HUES6 (cell line): Measurements from ENCODE around the gene PTPRCAP.

Source experiments
- H3K27ac ChIP-seq: 2 replicates; pipeline ENCODE4 v1.7.0; 2013; ENCODE audit warnings: low read depth, mild to moderate bottlenecking, low read length, inconsistent platforms
- H3K27me3 ChIP-seq: 2 replicates; pipeline ENCODE4 v1.6.1; 2013; ENCODE audit warnings: low read length; ENCODE audit not compliant: control insufficient read depth, insufficient read depth
- H3K36me3 ChIP-seq: 2 replicates; pipeline ENCODE4 v1.6.1; 2013; ENCODE audit warnings: low read length; ENCODE audit not compliant: control insufficient read depth, insufficient read depth
- H3K4me1 ChIP-seq: 2 replicates; pipeline ENCODE4 v1.6.1; 2013; ENCODE audit warnings: low read length; ENCODE audit not compliant: control insufficient read depth, insufficient read depth
- H3K4me3 ChIP-seq: 2 replicates; pipeline ENCODE4 v1.5.1; 2013; ENCODE audit warnings: low read depth, low read length
- H3K9ac ChIP-seq: one replicate; pipeline ENCODE4 v1.6.1; 2013; ENCODE audit warnings: mild to moderate bottlenecking, low read length
- H3K9me3 ChIP-seq: 2 replicates; pipeline ENCODE4 v1.6.1; 2013; ENCODE audit warnings: low read depth, low read length; ENCODE audit not compliant: control insufficient read depth, insufficient read depth

The PTPRCAP gene

DNA sequence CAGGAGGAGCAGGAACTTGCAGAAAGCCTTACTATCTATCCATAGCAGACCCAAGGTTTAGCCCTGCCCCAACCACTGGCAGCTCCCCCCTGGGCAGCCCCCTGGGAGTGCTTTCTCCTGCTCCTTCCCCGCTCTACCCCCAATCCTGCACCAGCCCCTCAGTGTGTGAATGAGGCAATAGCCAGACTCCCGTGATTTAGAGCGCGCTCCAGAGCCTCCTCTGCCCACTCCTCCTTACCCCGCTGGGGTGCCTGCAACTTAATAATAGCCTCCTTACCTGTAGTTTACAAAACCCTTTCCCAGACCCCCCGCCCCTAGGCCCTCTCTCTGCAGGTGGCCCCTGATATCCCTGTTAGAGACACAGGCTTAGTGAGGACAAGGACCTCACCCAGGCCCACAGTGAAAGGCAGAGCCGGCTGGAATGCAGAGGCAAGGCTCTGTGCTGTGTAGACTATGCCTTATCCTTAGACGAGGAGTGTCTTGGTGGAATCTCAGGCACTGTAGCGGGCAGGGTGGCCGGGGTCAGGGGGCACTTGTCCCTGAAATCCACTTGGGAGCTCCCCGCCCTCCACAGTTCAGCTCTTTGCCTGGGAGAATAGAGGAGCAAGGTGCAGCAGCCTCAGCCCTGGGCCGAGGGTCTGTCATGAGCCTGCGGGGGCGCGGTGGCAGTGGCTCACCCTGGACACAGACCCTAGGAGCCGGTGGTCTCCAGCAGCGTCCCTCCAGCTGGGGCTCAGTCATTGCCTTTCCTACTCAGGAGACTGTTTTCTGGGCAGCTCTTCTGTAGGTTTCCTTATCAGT, 26.3 kb downstream of the PTPRCAP start:
- Histone ChIP-seq H3K4me1 (peaks cover 21% of the 10 kb centered on the region), H3K36me3 (no peaks in the 10 kb centered on the region), H3K27ac (no peak overlapping the region)

GRCh38 chr11:67410369-67410831, 27.1 kb downstream of the PTPRCAP start:
- H3K27me3 ChIP-seq = peaks cover 30% of the 10 kb centered on the region
- H3K9ac ChIP-seq = no peak overlapping the region
- H3K4me3 ChIP-seq = no peak overlapping the region
- H3K4me1 ChIP-seq = peaks cover 17% of the 10 kb centered on the region
- no peaks in the 10 kb centered on the region for H3K9me3 ChIP-seq
- no peaks in the 10 kb centered on the region for H3K36me3 ChIP-seq
- H3K27ac ChIP-seq = no peak overlapping the region

More for the DNA sequence above, 26.3 kb downstream of the PTPRCAP start:
- Histone ChIP-seq H3K27me3 (peaks cover 34% of the 10 kb centered on the region), H3K9ac (no peak overlapping the region), H3K4me3 (no peak overlapping the region), H3K9me3 (no peaks in the 10 kb centered on the region)

DNA sequence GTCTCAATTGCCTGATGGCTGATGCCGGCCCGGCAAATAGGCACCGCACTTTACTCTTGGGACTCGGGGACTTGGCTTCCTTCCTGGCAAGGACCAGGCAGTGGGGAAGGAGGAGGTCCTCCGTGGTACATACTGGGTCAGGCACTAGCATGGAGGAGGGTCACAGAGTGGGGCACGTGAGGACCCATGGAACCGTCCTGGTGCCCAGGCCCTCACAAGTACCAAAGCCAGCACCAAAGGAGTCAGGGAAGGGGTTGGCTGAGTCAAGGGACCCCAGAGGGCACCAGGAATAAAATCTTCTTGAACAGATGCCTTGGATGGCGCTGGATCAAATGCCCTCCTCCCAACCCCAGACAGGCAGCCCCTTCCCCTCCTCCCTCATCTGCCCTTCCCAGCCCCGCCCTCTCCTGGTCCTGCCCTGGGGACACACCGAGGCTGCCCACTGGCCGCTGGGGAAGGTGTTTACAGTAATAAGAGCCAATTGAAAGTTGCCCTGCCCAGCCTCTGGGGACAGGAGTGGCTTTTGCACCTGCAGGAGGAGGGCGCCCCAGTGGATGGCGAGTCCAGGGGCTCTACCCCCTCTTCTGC, 27.6 kb downstream of the PTPRCAP start:
- Histone ChIP-seq H3K9ac (no peak overlapping the region), H3K9me3 (no peaks in the 10 kb centered on the region), H3K36me3 (no peaks in the 10 kb centered on the region), H3K4me3 (no peak overlapping the region), H3K4me1 (peaks cover 13% of the 10 kb centered on the region), H3K27me3 (peaks cover 26% of the 10 kb centered on the region), H3K27ac (no peak overlapping the region)

DNA sequence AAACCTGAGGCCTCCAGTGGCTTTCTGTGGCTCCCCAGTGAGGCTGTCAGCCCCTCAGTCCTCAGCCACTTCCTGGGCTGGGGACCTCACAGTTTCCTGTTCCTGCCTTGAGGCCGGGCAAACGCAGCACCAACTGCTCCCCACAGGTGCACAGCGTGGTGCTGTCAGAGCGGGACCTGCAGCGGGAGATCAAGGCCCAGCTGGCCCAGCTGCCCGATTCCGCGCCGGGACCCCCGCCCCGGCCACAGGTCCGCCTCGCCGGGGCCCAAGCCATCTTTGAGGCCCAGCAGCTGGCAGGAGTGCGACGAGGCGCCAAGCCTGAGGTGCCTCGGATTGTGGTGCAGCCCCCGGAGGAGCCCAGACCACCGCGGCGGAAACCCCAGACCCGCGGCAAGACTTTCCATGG, 28.2 kb downstream of the PTPRCAP start:
- no peak overlapping the region for H3K9ac ChIP-seq
- H3K27me3 ChIP-seq = peaks cover 20% of the 10 kb centered on the region
- H3K27ac ChIP-seq = no peak overlapping the region
- peaks cover 13% of the 10 kb centered on the region for H3K4me1 ChIP-seq
- H3K4me3 ChIP-seq = no peak overlapping the region
- no peaks in the 10 kb centered on the region for H3K36me3 ChIP-seq
- no peaks in the 10 kb centered on the region for H3K9me3 ChIP-seq

- Histone ChIP-seq H3K27me3 (peaks cover 19% of the 10 kb centered on the region), H3K9ac (no peak overlapping the region), H3K4me1 (peaks cover 13% of the 10 kb centered on the region), H3K36me3 (no peaks in the 10 kb centered on the region), H3K27ac (no peak overlapping the region), H3K4me3 (no peak overlapping the region), H3K9me3 (no peaks in the 10 kb centered on the region)
These were observed 28.9 kb downstream of the PTPRCAP start for GRCh38 chr11:67408437-67409200.

DNA sequence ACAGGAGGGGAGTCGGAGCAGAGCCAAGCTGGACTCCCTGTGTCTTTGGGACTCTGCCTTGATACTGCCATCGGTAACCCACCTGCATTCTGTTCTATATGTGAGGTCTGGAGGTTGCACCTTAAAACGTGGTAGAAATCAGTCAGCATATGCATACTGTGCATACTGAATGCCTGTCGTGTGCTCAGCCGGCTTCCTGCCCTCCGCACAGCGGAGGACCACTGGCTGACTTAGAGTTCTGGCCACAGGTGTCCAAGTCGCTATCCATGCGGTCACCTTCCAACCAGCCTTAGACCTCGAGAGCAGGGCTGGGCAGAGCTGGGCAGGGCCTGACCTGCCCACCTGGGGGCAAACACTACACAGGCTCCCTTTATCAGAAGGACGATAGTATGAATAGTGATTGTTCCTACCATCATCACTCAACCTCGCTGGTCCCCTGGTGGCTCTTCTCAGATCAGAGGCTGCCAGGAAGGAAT, 29.8 kb downstream of the PTPRCAP start:
- no peaks in the 10 kb centered on the region for H3K36me3 ChIP-seq
- H3K27ac ChIP-seq = no peak overlapping the region
- H3K9ac ChIP-seq = no peak overlapping the region
- no peak overlapping the region for H3K4me3 ChIP-seq
- peaks cover 11% of the 10 kb centered on the region for H3K27me3 ChIP-seq
- peaks cover 13% of the 10 kb centered on the region for H3K4me1 ChIP-seq
- no peaks in the 10 kb centered on the region for H3K9me3 ChIP-seq

DNA sequence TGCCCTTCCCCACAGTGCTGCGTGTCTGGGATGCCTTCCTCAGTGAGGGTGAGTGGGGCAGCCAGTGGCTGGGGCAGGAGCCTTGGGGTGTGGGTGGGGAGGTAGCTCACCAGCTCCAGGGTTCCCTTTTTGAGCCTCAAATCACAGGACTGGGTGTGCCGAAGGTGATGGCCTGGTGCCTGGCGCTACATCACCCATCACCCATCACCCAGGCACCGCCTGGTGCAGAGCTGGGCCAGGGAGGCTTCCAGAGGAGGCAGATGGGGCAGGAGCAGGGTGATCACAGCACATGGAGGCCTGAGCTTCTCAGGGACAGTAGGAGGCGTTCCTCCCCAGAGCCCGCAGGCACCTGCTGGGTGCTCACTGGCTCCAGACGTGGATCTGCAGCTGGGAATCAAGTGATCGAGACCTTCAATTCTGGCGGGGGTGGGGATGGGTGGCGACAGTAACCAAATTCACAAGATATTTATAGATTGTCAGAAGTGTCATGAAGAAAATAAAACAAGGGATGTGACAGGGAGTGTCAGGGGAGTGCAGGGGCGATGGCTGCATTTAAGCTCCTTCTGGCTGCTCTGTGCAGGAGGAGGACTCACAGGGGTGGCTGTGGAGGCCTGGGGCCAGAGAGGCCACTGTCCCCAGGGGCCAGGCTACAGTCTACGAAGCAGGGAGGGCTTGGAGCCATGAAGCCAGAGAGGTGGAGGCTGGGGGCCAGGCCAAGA, 30.4 kb downstream of the PTPRCAP start:
- Histone ChIP-seq H3K4me3 (no peak overlapping the region), H3K4me1 (peaks cover 16% of the 10 kb centered on the region), H3K9ac (no peak overlapping the region)

DNA sequence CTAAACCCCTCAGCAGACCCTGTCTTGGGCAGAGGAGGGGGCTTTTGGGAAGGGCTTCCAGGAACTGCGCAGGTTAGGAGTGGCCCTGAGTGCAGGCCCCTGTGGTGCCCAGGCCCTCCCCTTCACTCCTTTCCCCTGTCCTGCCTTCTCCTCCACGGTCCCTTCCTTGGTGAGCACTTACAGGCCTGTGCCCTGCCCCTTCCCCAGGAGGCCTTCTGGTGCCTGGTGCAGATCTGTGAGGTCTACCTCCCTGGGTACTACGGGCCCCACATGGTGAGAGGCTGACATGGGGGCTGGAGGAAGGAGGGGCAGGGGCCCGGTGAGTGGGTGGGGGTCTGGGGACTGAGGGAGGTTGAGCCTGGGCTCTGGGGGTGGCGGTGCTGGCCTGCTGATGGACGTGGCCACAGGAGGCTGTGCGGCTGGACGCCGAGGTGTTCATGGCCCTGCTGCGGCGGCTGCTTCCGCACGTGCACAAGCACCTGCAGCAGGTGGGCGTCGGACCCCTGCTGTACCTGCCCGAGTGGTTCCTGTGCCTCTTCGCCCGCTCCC, 31.0 kb downstream of the PTPRCAP start:
- Histone ChIP-seq H3K27ac (no peak overlapping the region), H3K9ac (no peak overlapping the region), H3K36me3 (no peaks in the 10 kb centered on the region), H3K27me3 (0 out of 2 replicates have a peak, but pooled peaks cover 2% of the 10 kb centered on the region), H3K4me3 (no peak overlapping the region), H3K4me1 (peaks cover 18% of the 10 kb centered on the region), H3K9me3 (no peaks in the 10 kb centered on the region)

More for the DNA sequence above, 30.4 kb downstream of the PTPRCAP start:
- Histone ChIP-seq H3K9me3 (no peaks in the 10 kb centered on the region), H3K27me3 (peaks cover 6% of the 10 kb centered on the region; the same call in 1 of the 2 replicates), H3K36me3 (no peaks in the 10 kb centered on the region), H3K27ac (no peak overlapping the region)

DNA sequence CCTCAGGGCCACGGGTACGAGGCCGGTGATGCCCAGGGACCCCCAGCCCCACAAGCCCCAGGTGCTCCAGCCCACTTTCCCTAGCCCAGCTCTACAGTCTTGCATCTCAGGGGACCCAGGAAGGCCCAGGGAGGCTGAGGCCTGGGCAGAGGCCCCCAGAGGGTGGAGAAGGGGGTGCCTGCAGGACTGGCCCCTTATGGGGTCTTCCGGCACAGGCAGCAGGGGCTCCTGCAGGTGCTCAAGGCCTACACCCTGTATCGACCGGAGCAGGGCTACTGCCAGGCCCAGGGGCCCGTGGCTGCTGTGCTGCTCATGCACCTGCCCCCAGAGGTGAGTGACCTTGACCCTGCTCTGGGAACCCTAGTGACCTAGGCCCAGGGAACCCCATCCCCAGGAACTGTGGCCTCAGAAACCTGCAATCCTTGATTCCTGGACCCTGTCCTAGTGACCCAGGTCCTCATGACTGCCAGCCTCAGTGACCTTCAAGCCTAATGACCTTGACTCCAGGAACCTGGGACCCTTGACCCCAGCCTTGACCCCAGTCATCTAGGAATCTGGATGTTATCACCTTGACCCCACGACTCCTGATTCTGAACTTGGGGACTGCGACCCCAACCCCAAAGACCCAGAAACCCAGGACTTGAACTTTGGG, 31.7 kb downstream of the PTPRCAP start:
- H3K9me3 ChIP-seq = no peaks in the 10 kb centered on the region
- H3K4me3 ChIP-seq = no peak overlapping the region
- H3K9ac ChIP-seq = no peak overlapping the region
- H3K4me1 ChIP-seq = peaks cover 17% of the 10 kb centered on the region
- H3K27me3 ChIP-seq = no peaks in the 10 kb centered on the region
- no peak overlapping the region for H3K27ac ChIP-seq
- no peaks in the 10 kb centered on the region for H3K36me3 ChIP-seq

DNA sequence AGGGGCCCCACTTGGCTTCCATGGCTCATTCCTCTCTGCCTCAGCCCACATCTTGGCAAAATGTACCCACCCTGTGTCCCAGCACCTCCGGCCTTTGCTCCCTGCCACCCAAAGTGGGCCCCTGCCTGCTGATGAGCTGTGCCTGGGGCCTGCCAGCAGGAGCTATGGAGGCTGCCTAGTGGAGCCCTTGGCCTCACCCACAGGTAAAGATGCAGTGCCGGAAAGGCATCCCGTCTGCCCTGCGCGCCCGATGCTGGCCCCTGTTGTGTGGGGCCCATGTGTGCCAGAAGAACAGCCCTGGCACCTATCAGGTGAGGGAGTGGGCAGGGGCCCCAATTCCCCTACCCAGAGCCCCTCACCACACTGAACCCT, 32.3 kb downstream of the PTPRCAP start:
- Histone ChIP-seq H3K9me3 (no peaks in the 10 kb centered on the region), H3K27ac (no peak overlapping the region), H3K4me3 (no peak overlapping the region), H3K36me3 (peaks cover 4% of the 10 kb centered on the region; the same call in 1 of the 2 replicates), H3K4me1 (peaks cover 17% of the 10 kb centered on the region), H3K27me3 (no peaks in the 10 kb centered on the region), H3K9ac (no peak overlapping the region)
